Ureter (tissue), 1 donor: ENCODE results near the gene ARMC5. TPM values are rescaled to one million over a fixed set of nuclear protein-coding genes. Genes with fewer than 3 reads are reported as not detected.
A peak's percentile ranks its signal among the peaks of the same experiment; 100 is the strongest.
"Not testable (repeated sequence)": the region's sequence is repeated elsewhere in the genome, so short reads cannot be mapped to it uniquely, and the experiment has no call there.

Source experiments
- DNase-seq: peaks from one replicate; pipeline ENCODE4 v3.0.0-alpha.2; 2020; ENCODE audit warnings: low spot score
- total RNA-seq: library from RNA; stranded (reverse); gene quantifications from one replicate; pipeline ENCODE4 v1.2.4, GENCODE V29; 2023
- donor health status: DM: yes; HTN: yes; CAD: no.

ARMC5 gene
- total RNA-seq, 1 donor from 2014 or later: 9.7 TPM

DNA sequence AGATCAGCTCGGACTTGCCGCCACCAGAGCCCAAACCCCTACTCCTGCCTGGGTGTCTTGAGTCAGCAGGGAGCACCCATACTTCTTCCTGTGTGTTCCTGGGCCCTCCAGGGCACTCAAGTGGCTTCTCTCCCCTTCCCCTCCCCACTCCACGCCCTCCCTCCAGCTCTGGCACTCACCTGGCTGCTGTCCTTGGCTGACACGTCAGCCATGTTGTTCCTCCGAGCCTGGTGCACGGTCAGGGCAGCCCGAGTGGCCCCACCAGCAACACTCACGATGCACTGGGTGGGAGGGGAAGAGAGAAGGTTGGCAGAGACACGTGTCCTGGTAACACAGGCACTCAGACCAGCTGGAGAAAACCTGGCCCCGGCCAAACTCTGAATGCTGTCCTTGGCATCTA is 37.4 kb downstream of the ARMC5 start:
- no peak for DNase-seq

DNA sequence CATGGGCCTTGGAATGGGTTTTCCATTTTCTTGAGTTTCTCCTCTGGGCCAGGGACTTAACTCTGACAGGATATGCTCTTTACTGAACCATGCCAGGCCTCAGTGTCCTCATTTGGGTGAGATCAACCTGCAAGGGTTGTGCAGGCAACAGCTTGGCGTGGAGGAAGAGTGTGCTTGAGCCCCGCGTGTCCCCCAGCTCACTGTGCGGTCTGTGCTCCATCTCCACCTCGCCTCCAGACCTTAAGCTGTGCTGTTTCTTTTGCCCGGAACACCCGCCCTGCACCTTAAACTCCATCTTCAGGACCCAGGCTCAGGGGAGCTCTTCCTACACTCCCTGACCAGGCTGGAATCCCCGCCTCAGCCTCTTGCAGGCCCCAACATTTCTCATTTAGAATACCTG is 39.2 kb downstream of the ARMC5 start:
- no peak for DNase-seq

DNA sequence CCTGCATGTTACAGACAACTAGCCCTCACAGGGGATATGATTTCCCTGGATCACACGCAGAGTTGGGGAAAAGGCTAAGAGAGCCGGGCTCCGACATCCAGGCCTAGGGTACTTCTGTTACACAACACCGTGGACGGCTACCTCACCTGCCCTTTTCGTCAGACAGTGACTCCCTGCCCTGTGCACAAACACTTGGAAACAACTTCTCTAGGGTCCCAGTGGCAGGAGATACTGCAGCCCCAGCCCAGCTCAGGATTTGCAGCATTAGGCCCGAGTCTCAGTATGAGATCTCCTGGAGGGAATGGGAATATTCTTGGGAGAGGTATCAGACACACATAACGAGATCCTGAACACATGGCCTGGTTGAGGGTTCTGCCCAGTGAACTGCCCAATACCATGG is 40.6 kb downstream of the ARMC5 start:
- no peak for DNase-seq

DNA sequence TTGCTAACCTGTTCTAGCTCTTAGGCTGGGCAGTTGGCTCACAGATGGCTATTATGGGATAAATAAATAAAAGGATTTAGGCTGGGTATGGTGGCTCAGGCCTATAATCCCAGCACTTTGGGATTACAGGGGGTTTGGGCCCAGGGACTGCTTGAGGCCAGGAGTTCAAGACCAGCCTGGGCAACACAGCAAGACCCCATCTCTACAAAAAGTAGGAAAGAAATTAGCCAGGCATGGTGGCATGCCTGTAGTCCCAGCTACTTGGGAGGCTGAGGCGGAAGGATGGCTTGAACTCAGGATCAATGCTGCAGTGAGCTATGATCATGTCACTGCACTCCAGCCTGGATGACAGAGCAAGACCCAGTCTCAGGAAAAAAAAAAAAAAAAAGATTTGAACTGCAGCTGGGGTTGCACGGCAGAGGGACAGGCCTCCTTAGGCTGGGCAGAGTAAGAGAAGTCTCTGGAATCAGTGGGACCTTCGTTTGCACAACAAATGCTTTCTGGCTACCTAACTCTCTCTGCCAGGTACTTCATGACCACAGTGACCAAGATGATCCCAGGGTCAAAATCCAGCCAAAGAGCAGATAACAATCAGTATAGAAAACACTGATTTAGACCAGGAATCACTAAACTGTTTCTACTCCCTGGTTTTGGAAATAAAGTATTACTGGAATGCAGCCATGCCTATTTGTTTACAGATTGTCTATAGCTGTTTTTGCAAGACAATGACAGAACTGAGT is 42.1 kb downstream of the ARMC5 start:
- DNase-seq: no peak

DNA sequence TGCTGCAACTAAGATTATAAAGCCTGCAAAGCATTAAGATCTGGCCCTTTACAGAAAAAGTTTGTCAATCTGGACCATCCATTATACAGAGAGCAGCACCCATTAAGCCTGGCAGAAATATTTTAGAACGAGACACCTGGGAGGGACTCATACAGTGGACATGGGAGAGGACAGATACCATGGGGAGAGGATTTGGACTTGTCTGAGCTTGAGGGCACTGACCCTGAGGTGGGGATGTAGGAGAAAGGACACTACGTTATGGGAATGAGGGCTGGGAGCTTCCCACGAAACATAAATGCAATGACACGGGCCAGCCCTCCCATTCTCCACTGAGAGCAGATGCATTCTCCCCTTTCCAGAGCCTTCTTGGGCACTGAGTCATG is 42.7 kb downstream of the ARMC5 start:
- DNase-seq: no peak

DNA sequence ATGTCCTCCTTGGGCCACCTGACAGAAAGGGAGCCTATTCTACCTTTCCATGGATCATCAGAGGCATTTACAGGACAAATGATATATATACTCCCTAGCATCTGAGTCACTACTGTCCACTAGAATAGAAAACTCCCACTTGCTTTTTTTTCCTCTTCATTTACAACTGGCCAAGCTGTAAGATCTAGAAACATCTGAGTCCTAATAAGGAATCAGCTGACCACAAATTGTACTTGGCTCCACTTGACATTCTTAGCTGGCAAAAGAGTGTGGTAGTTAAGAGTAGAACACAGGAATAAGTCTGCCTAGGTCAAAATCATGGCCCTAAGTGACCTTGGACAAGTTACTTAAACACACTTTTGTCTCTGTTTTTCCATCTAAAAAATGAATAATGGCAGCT is 43.7 kb downstream of the ARMC5 start:
- DNase-seq: no peak

DNA sequence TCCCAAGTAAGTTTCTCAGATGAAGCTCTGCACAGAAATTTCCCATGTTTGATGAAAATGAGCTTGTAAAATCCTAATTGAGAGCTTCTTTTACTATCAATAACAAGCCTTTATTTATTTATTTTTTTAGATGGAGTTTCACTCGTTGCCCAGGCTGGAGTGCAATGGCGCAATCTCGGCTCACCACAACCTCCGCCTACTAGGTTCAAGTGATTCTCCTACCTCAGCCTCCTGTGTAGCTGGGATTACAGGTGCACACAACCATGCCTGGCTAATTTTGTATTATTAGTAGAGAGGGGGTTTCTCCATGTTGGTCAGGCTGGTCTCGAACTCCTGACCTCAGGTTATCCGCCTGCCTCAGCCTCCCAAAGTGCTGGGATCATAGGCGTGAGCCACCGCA is 44.3 kb downstream of the ARMC5 start:
- not testable (repeated sequence) for DNase-seq

DNA sequence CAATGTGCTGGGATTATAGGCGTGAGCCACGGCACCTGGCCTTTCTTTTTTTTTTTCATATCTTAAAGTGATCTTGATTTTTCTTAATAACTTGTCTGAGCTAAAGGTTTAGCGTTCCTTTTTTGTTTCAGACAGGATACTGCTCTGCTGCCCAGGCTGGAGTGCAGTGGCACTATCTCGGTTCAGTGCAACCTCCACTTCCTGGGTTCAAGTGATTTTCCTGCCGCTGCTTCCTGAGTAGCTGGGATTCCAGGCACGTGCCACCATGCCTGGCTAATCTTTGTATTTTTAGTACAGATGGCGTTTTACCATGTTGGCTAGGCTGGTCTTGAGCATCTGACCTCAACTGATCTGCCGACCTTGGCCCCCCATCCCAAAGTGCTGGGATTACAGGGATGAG is 44.9 kb downstream of the ARMC5 start:
- no peak for DNase-seq

DNA sequence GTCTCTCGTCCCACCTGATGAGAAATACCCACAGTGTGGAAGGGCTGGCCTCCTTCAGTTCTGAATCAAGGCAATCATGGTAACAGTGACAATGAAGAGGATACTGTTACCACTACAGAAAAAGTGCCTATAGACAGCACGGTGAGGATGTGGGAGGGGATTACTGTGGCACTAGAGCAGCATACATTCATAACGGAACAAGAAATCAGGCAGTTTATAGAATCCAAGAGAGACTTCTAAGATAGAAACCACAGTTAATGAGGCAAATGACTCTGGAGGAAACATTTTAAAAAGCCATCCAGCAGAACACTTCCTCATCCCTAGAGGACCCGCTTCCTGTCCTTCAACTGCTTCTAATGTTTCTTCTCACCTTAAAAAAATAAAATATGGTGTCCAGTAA is 46.2 kb downstream of the ARMC5 start:
- no peak for DNase-seq

DNA sequence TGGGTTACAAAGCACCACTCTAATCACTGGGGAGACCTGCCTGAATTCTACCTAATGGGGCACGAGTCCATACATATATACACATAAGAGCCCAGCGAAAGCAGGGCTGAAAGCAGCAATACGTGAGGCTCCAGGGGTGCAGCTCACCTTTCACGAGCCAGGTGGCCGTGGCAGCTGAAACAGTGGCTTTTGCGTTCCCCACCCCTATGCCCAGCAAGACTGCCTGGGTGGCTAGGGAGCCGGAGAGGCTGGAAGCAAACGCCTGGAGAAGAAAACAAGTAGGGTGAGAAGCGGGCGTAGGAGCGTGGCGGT is 48.3 kb downstream of the ARMC5 start:
- DNase-seq: no peak

DNA sequence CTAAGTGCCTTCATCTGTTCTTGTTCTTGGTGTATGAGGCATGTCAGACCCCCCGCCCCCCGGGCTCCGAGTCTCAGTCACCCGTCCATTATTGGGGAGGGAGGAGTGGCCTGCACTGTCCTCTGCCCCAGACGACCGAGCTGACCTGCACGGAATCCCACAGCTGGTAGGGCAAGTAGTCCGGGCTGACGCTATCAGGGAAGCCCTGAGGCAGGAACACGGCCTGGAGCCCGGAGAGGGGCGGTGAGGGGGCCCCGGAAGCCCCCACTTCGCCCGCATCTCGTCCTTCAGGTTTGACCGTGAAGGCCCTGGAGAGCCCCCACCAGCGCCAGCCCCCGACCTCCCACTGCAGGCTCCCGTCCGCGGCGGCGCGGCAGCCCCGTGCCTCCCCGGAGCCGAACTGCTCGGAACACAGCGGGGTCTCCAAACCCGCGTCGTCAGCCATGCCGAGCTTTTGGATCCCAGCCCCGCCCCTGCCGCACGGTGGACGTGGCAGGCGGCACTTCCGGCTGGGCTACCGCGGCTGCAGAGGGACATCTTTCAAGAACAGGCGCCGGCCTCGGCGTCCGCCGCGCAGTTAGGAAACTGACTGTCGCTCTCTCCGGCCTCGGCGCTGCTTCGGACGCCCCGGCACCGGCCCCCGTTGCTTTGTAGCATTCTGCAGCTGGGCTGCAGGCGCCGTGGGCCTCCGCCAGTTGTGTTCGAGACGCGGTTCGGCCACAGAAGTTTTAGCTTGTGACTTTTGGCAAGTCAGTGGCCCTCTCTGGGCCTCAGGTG is 48.8 kb downstream of the ARMC5 start, which contains the start of gene RUSF1:
RUSF1 (minus strand) TSS at position 463 of the 777 bp plus-strand sequence; CDS start at position 445, 18 bp downstream.
- DNase-seq: peak; percentile 91

DNA sequence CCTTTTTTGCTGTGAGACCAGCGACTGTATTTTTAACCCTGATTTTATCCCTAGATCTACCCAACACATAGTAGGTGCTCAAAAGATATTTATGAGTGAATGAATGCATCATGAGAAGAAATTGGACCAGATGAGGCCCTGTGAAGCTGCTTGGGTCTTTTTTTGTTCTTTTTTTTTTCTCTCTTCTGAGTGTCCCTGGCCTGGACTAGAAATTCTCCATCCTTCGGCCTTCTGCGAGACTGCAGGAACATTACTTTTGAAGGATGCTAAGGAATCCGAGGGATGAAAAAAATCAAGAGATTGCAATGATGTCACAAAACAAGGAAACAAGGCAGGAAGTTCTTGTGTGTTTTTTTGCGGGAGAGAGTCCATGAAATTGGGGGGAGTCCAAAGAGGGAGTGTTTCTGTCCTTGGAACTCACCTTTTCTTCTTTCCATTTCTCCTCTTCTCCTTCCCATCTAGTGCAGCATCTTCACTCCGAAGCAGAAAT is 49.5 kb downstream of the ARMC5 start:
- DNase-seq: no peak

DNA sequence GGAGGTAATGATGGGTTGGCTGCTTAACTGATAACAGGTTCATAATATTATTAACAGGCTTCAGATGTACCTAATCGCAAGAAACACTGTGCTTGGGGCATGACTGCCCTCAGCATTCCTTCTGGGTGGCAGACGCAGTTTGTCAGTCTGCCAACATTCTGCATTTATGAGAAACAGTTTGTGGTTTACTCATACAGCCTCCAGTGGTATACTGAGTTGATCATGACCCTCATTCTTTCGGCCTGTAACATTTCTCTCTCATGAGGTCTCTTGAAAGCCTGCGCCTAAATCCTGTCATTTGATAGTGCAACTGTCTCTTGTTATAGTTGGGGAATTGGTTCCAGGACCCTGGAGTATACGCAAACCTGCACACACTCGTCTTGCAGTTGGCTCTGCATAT is 53.8 kb downstream of the ARMC5 start:
- no peak for DNase-seq

DNA sequence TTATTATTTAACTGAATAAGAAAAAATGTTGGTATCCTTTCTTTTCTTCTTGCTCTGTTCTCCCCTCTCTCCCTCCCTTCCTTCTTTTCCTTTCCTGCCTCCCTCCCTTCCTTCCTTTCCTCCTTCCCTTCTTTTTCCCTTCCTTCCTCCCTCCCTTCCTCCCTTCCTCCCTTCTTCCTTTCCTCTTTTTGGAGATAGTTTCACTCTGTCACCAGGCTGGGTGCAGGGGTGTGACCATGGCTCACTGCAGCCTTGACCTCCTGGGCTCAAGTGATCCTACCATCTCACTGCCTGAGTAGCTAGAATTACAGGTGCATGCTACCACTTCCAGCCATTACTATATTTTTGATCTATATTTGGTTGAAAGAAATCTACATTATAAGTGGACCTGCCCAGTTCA is 54.6 kb downstream of the ARMC5 start:
- DNase-seq: no peak

Other genes with a start within 250 kb of the ARMC5 start
- not detected for gene TRIM72, start 245.4 kb upstream of the ARMC5 start, total RNA-seq
- gene PYDC1, start 242.4 kb upstream of the ARMC5 start, total RNA-seq: not detected
- gene ITGAM, start 199.5 kb upstream of the ARMC5 start, total RNA-seq: 4.4 TPM
- 9.6 TPM for gene ITGAX, start 104.3 kb upstream of the ARMC5 start, total RNA-seq
- gene ITGAD, start 66.2 kb upstream of the ARMC5 start, total RNA-seq: not detected
- not detected for gene COX6A2, start 31.1 kb upstream of the ARMC5 start, total RNA-seq
- gene ZNF843, start 16.7 kb upstream of the ARMC5 start, total RNA-seq: 1.0 TPM
- gene TGFB1I1, start 12.7 kb downstream of the ARMC5 start, total RNA-seq: 97.0 TPM
- gene SLC5A2, start 23.6 kb downstream of the ARMC5 start, total RNA-seq: not detected
- gene RUSF1, start 48.9 kb downstream of the ARMC5 start, total RNA-seq: 85.6 TPM
- gene AHSP, start 68.4 kb downstream of the ARMC5 start, total RNA-seq: not detected